Measurements from ENCODE around the gene SENP6.

Gene SENP6

DNA sequence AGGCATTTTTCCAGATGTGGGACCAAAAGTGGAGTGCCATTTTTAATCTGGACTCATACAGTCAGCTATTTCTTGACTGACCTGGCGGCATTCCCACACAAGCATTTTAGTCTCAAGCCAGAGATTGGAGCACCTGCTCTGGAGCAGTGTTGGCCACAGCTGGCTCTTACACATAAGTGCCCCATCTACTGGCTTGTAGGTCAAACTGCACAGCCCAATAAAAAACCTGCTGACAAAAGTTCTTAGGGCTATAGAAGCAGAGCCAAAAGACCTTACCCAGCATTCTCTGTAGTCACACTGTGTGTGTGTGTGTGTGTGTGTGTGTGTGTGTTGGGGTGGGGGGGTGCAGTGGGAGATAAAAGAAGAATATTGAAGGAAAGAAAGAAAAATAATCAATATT is 38.6 kb upstream of the SENP6 start:
- H3K9me3 ChIP-seq (ENCODE audit: insufficient read depth, low read depth, low read length) = peaks cover 7% of the 10 kb centered on the region; the same call in 1 of the 2 replicates
- no peak overlapping the region for H3K9ac ChIP-seq (ENCODE audit: low read depth, low read length, poor library complexity, severe bottlenecking)
- no peaks in the 10 kb centered on the region for H3K79me2 ChIP-seq (ENCODE audit: insufficient read depth, low read length)
- no peaks in the 10 kb centered on the region for H3K4me1 ChIP-seq (ENCODE audit: insufficient read depth, low read length, poor library complexity, severe bottlenecking)
- H3K9me2 ChIP-seq (replicated peaks; ENCODE audit: low read depth, low read length) = no peaks in the 10 kb centered on the region
- H2AFZ ChIP-seq (ENCODE audit: low read length) = no peak overlapping the region
- H3K4me3 ChIP-seq (ENCODE audit: low read length, poor library complexity, severe bottlenecking) = no peak overlapping the region
- H3K27me3 ChIP-seq (ENCODE audit: insufficient read depth, low read length, poor library complexity, severe bottlenecking) = no peaks in the 10 kb centered on the region
- no peaks in the 10 kb centered on the region for H3F3A ChIP-seq (ENCODE audit: low read depth)
- no peaks in the 10 kb centered on the region for H4K20me1 ChIP-seq (ENCODE audit: insufficient read depth, low read length, poor library complexity, severe bottlenecking)
- TF ChIP-seq EZH2phosphoT487 (IDR thresholded peaks at IDR 0.05; ENCODE audit: borderline replicate concordance) = no peak
- TF ChIP-seq, protein P1, sequence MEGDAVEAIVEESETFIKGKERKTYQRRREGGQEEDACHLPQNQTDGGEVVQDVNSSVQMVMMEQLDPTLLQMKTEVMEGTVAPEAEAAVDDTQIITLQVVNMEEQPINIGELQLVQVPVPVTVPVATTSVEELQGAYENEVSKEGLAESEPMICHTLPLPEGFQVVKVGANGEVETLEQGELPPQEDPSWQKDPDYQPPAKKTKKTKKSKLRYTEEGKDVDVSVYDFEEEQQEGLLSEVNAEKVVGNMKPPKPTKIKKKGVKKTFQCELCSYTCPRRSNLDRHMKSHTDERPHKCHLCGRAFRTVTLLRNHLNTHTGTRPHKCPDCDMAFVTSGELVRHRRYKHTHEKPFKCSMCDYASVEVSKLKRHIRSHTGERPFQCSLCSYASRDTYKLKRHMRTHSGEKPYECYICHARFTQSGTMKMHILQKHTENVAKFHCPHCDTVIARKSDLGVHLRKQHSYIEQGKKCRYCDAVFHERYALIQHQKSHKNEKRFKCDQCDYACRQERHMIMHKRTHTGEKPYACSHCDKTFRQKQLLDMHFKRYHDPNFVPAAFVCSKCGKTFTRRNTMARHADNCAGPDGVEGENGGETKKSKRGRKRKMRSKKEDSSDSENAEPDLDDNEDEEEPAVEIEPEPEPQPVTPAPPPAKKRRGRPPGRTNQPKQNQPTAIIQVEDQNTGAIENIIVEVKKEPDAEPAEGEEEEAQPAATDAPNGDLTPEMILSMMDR (conservative IDR thresholded peaks at IDR 0.05; ENCODE audit: low read length) = peak; percentile 64
- no peak overlapping the region for H3K4me2 ChIP-seq (ENCODE audit: low read depth, low read length, poor library complexity, severe bottlenecking)
- no peaks in the 10 kb centered on the region for H3K36me3 ChIP-seq (ENCODE audit: insufficient read depth, low read length)

DNA sequence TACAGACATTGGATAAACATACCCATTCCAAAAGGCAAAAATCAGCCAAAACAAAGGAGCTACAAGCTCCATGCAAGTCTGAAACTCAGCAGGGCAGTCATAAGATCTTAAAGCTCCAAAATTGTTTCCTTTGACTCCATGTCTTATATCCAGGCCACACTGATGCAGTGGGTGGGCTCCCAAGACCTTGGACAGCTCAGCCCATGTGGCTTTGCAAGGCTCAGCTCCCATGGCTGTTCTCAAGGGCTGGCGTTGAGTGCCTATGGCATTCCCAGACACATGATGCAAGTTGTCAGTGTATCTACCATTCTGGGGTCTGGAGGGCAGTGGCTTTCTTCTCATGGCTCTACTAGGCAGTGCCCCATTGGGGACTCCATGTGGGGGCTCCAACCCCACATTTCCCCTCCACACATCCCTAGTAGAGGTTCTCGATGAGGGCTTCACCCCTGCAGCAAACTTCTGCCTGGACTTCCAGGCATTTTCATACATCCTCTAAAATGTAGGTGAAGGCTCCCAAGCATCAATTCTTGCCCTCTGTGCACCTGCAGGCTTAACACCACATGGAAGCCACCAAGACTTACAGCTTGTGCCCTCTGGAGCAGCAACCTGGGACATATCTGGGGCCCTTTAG is 35.4 kb upstream of the SENP6 start:
- no peak overlapping the region for H3K9ac ChIP-seq (ENCODE audit: low read depth, low read length, poor library complexity, severe bottlenecking)
- TF ChIP-seq EZH2phosphoT487 (IDR thresholded peaks at IDR 0.05; ENCODE audit: borderline replicate concordance) = no peak
- TF ChIP-seq, protein P1 (conservative IDR thresholded peaks at IDR 0.05; ENCODE audit: low read length) = no peak
- H3K4me2 ChIP-seq (ENCODE audit: low read depth, low read length, poor library complexity, severe bottlenecking) = no peak overlapping the region
- no peak overlapping the region for H3K4me3 ChIP-seq (ENCODE audit: low read length, poor library complexity, severe bottlenecking)
- H3K36me3 ChIP-seq (ENCODE audit: insufficient read depth, low read length) = no peaks in the 10 kb centered on the region
- H3K79me2 ChIP-seq (ENCODE audit: insufficient read depth, low read length) = no peaks in the 10 kb centered on the region
- peaks cover 7% of the 10 kb centered on the region; the same call in 1 of the 2 replicates for H3K9me3 ChIP-seq (ENCODE audit: insufficient read depth, low read depth, low read length)
- no peaks in the 10 kb centered on the region for H3K4me1 ChIP-seq (ENCODE audit: insufficient read depth, low read length, poor library complexity, severe bottlenecking)
- no peaks in the 10 kb centered on the region for H3K9me2 ChIP-seq (replicated peaks; ENCODE audit: low read depth, low read length)
- H2AFZ ChIP-seq (ENCODE audit: low read length) = no peak overlapping the region
- H4K20me1 ChIP-seq (ENCODE audit: insufficient read depth, low read length, poor library complexity, severe bottlenecking) = no peaks in the 10 kb centered on the region
- H3K27me3 ChIP-seq (ENCODE audit: insufficient read depth, low read length, poor library complexity, severe bottlenecking) = no peaks in the 10 kb centered on the region
- H3F3A ChIP-seq (ENCODE audit: low read depth) = no peaks in the 10 kb centered on the region

DNA sequence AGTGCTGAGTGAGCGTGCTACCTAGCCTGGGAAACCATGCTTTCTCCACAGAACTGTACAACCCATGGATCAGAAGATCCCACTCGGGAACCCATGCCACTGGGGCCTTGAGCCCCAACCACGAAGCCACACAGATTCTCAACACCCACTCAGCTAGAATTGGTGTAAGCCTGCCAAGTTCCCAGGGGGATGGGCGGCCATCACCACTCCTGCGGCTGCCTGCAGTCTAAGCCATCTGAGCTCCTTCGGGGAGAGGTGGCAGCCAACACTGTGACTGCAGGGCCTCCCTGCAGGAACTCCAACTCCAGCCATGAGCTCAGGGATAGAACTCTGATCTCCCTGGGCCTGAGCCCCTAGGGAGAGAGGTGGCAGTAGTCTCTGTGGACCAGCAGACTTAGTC is 33.6 kb upstream of the SENP6 start:
- H2AFZ ChIP-seq (ENCODE audit: low read length) = no peak overlapping the region
- no peaks in the 10 kb centered on the region for H3K36me3 ChIP-seq (ENCODE audit: insufficient read depth, low read length)
- no peaks in the 10 kb centered on the region for H3F3A ChIP-seq (ENCODE audit: low read depth)
- H3K9ac ChIP-seq (ENCODE audit: low read depth, low read length, poor library complexity, severe bottlenecking) = no peak overlapping the region
- no peaks in the 10 kb centered on the region for H3K79me2 ChIP-seq (ENCODE audit: insufficient read depth, low read length)
- H3K4me1 ChIP-seq (ENCODE audit: insufficient read depth, low read length, poor library complexity, severe bottlenecking) = no peaks in the 10 kb centered on the region
- H3K4me3 ChIP-seq (ENCODE audit: low read length, poor library complexity, severe bottlenecking) = no peak overlapping the region
- no peaks in the 10 kb centered on the region for H3K9me2 ChIP-seq (replicated peaks; ENCODE audit: low read depth, low read length)
- peaks cover 7% of the 10 kb centered on the region; the same call in 1 of the 2 replicates for H3K9me3 ChIP-seq (ENCODE audit: insufficient read depth, low read depth, low read length)
- H3K27me3 ChIP-seq (ENCODE audit: insufficient read depth, low read length, poor library complexity, severe bottlenecking) = no peaks in the 10 kb centered on the region
- H3K4me2 ChIP-seq (ENCODE audit: low read depth, low read length, poor library complexity, severe bottlenecking) = no peak overlapping the region
- TF ChIP-seq, protein P1 (conservative IDR thresholded peaks at IDR 0.05; ENCODE audit: low read length) = no peak
- no peak for TF ChIP-seq EZH2phosphoT487 (IDR thresholded peaks at IDR 0.05; ENCODE audit: borderline replicate concordance)
- H4K20me1 ChIP-seq (ENCODE audit: insufficient read depth, low read length, poor library complexity, severe bottlenecking) = no peaks in the 10 kb centered on the region

All from Loucy (cell line).